ENCODE results near the gene TSHZ2. TPM values are rescaled to one million over a fixed set of nuclear protein-coding genes. Genes with fewer than 3 reads are reported as not detected.

TSHZ2 gene, protein sequence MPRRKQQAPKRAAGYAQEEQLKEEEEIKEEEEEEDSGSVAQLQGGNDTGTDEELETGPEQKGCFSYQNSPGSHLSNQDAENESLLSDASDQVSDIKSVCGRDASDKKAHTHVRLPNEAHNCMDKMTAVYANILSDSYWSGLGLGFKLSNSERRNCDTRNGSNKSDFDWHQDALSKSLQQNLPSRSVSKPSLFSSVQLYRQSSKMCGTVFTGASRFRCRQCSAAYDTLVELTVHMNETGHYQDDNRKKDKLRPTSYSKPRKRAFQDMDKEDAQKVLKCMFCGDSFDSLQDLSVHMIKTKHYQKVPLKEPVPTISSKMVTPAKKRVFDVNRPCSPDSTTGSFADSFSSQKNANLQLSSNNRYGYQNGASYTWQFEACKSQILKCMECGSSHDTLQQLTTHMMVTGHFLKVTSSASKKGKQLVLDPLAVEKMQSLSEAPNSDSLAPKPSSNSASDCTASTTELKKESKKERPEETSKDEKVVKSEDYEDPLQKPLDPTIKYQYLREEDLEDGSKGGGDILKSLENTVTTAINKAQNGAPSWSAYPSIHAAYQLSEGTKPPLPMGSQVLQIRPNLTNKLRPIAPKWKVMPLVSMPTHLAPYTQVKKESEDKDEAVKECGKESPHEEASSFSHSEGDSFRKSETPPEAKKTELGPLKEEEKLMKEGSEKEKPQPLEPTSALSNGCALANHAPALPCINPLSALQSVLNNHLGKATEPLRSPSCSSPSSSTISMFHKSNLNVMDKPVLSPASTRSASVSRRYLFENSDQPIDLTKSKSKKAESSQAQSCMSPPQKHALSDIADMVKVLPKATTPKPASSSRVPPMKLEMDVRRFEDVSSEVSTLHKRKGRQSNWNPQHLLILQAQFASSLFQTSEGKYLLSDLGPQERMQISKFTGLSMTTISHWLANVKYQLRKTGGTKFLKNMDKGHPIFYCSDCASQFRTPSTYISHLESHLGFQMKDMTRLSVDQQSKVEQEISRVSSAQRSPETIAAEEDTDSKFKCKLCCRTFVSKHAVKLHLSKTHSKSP (N-terminal part only)
- total RNA-seq (2014; rRNA removed; shearing (Covaris generic)), result not detected in 2 replicates

DNA sequence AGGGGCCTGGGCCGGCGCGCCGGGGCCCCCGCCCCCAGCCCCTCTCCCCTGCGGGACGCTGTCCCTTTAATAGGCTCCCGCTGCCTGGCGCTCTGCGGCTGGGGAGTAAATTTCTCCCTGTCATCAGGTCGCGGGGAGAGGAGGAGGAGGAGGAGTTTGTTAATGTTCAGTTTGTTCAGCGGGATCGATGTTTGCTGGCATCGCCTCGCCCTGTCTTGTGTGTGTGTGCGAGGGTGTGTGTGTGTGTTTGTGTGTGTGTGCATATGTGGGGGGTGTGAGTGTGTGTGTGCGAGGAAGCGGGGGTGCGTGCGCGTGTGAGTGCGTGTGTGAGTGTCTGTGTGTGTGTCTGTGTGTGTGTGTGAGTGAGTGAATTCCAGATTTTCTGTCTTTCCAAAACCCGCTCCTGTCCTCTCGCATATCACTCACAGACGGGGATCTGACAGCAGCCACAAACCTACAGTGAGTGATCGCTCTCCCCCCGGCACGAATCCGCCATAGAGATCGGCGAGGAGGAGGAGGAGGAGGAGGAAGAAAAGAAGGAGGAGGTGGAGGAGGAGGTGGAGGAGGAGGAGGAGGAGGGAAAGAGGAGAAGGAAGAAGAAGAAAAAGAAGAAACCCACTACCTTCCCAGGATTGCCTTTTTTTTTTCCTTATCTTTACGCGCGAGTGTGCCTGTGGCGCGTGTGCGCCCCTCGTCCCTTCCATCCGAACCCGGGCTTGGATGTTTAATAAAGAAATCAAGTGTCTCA lies at the start of gene TSHZ2:
Gene TSHZ2 (plus strand): TSS at position 169 of the 748 bp plus-strand sequence. CDS start 936 bp downstream, outside the sequence.
- DNase-seq (ENCODE audit: low spot score), result no peak
- in situ Hi-C loops (cut with HindIII; ENCODE audit: low sequenced_read_pairs), result no loop called here

DNA sequence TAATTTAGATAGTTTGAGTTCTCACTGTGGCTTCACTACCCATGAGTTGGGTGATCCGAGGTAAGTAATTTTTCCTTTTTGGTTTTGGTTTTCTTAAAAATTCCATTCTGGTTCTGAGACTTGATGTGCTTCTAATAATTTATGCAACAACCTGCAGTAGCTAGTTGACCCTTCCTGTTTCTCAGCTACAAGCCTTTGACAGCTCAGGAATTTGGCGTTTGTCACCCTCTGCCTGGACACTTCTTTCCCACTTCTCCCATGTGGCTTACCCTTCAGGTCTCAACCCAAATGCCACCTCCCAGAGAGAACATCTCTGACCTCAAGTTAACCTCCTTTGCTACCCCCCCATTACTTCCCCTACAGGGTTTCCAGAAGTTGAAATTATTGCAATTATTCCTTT lies 49.7 kb upstream of the TSHZ2 start:
- DNase-seq (ENCODE audit: low spot score), result no peak

DNA sequence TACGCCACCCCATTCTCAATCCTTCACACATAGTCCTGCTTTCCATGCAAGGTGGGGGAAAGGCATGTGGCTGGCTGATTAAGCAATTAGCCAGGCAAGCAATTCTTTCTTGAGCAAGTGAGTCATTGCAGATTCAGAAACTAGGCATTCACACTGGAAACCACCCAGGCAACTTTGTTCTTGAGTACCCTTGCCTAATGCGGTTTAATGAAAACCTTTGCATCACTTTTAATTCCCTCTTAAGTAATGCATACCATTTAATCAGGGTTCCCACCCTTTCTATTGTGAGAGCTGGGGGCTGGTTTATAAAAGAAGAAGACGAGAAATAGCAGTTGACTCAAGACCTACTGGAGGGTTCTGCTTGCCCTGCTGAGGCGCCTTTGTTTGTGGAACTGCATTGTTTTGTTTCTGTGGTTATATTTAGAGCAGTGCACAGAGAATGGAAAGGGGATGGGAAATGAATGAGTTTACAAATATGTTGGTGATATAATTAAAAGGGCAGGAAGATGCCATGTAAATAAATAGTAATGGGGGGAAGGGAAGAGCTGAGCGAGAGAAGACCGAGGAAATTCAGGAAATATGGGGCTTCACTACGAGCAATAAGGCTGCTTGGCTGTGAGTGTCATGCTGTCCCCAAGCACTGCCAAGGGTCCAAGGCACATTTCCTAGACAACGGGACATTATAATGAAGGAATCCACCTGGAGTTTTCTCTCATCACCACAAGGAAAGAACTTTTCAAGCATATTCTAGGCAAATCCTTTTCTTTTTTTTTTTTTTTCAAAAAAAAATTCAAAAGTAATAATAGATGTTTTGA lies 48.8 kb upstream of the TSHZ2 start:
- no peak for DNase-seq (ENCODE audit: low spot score)
- in situ Hi-C loops (cut with HindIII; ENCODE audit: low sequenced_read_pairs), result no loop called here

More for the DNA sequence above, 49.7 kb upstream of the TSHZ2 start:
- in situ Hi-C loops (cut with HindIII; ENCODE audit: low sequenced_read_pairs), result no loop called here

DNA sequence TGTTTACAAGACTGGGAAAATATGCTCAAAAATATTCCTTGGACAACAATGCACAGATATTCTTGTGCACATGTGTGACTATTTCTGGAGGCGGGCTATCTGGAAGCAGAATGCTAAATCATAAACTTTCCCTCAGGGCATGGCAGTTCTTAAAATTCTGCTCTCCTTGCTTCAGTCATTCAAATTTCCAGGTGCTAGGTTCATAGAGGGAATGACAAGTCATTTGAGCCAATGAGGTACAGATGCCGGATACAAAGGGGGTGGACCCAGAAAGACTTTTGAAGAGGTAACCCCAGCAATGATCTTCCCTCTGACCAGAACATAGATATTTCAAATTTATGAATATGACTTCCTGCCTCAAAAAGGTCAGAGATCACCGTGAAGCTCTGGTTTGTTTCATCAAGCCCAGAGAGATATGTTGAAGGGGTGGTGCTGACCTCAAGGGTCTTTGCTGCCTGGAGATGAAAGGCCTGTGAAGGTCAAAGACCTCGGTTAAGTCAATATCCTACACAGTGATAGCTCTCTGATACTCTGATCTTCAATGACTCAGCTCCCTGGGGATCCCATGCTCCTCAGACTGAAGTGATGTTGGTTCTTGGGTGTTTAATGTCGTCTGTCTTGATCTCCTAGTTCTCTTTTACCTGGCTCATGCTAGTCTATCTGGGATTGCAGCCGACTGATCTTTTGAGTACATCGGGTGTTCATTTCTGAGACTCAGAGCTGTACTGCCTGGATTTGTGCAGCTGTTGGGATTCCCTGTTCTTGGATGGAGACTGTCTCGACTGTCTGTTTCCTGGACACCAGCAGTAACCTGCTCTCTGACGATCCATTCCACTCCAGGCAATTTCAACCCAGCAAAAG lies 47.5 kb upstream of the TSHZ2 start:
- DNase-seq (ENCODE audit: low spot score), result no peak
- in situ Hi-C loops (cut with HindIII; ENCODE audit: low sequenced_read_pairs), result no loop called here

DNA sequence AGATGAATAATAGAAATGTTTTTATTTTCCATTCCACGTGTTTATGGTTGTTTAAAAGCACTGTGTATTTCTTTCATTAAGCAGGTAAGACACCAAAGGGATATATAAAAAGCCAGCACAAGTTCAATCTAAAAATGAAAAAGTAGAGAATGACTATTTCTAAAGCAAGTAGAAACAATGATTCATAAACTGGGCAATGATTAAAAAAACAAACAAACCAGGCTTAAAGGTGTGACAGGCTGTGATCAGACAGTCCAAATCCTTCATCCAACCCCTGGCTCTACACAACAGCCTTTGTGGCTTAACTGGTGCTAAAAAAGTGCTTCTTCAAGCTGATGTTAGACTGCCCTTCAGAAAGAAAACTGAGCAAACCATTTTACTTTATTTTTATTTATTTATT lies 45.7 kb upstream of the TSHZ2 start:
- in situ Hi-C loops (cut with HindIII; ENCODE audit: low sequenced_read_pairs), result no loop called here
- DNase-seq (ENCODE audit: low spot score), result no peak

DNA sequence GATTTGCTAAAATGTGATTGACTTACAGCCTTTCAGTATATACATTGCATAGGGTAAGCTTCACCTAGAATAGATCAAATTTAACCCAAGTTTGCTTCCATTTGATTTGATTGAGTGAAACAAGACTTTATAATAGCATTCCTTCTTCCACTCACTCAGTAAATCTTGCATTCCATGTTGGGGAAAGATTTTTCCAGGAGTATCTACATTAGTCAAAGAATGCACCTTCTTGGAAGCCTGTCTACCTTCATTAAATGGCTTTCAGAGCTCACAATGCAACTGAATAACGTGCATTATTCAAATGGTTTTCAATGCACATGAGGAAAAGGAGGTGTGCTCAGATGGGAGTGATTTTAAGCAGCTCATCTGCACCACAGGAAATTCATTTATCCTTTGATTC lies 38.3 kb upstream of the TSHZ2 start:
- in situ Hi-C loops (cut with HindIII; ENCODE audit: low sequenced_read_pairs), result no loop called here
- no peak for DNase-seq (ENCODE audit: low spot score)

DNA sequence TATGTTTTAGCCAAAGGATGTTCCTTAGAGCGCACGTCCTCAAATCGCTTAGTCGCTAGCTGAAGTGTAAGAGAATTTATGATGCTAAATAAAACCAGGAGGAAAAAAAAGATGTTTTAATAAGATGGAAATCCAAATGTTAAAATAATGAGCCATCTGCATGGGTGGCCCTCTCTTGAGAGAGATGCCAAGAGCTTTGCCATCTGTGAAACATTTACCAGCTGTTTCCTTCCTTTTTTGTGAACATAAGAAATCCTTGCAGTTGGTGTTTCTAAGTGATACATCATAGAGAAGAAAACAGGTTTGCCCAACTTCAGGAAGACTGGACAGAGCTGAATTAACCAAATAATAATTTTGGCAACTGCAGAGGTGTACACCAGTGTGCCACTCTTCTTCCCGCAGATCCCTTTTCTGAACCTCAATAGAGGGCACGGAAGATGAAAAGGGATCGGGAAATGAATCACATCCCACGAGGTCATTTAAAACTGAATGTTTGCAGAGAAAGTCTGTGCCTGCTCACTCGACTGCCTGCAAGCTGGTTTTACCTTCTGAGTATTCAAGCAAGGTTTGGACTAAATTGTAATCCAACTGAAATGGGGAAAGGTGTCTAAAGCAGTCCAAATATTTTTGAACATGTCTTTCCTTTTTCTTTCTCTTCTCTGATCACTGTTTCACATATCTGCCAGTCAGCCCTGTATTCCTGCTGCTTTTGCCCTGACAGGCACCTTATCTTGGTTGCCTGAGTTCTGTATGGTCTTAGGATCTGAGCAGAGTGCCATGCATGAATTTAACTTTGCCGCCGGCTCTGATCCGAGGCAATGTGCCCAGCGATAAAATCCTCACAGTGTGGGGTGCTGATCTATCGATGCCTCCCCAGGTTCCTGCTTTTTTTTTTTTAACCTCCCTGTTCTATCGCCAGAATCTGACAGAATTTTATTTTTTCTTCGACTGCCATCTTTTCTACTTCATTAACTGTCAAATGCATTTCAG lies 35.5 kb upstream of the TSHZ2 start:
- in situ Hi-C loops (cut with HindIII; ENCODE audit: low sequenced_read_pairs), result no loop called here
- DNase-seq (ENCODE audit: low spot score), result peak; percentile 3

DNA sequence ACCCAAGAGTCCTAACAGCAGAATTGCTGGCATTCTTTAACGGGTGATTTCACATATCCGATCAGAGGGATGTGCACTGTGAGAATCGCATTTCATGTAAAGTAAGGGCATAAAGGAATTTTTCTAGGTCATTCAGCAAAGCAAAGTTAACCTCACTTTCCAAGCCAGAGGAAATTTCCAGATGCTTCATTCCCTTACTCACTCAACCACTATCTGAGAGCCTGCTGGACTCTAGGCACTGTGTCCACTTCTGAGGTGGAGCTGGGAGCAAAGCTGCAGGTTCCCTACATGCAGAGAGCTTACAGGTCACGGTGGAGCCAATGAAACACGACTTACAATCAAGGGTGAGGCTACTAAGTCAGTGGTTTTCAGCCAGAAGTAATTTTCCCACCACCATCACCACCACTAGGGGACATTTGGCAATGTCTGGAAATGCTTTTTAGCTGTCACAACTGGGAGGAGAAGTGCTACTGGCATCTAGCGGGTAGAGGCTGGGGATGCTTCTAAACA lies 34.5 kb upstream of the TSHZ2 start:
- DNase-seq (ENCODE audit: low spot score), result no peak
- in situ Hi-C loops (cut with HindIII; ENCODE audit: low sequenced_read_pairs), result no loop called here

DNA sequence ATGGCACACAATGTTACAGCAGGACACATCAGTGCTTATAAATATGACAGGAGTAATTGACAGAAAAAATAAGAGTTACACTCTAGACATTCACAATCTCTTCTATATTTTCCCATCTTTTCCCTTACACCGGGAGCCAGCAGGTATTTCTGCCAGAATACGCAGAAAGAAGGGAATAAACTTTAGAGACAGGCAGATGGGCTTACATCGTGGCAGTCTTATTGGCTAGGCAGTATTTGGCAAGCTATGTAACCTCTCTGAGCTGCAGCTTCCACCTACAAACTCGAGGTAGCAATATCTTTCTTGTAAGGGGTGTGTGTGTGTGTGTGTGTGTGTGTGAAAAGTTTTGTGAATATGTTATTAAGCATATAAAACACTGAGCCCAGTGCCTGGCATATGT lies 33.0 kb upstream of the TSHZ2 start:
- no peak for DNase-seq (ENCODE audit: low spot score)
- in situ Hi-C loops (cut with HindIII; ENCODE audit: low sequenced_read_pairs), result no loop called here

DNA sequence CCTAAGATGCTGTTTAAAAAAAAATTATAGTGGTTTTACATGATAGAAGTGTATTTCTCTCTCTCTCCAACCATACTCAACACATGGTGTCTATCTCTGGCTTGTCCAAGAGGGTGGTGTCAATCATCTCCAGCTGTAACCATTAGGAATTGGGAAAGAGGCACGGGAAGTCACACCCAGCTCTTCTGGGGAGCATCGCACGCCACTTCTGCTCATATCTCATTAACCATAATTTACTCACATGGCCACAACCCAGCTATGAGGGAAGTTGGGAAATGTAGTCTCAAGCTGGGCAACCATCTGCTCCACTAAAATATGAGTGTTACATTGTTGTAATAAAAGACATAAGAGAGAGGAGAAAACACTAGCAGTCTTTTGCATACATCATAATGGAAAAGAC lies 30.4 kb upstream of the TSHZ2 start:
- DNase-seq (ENCODE audit: low spot score), result peak; percentile 68
- in situ Hi-C loops (cut with HindIII; ENCODE audit: low sequenced_read_pairs), result no loop called here

DNA sequence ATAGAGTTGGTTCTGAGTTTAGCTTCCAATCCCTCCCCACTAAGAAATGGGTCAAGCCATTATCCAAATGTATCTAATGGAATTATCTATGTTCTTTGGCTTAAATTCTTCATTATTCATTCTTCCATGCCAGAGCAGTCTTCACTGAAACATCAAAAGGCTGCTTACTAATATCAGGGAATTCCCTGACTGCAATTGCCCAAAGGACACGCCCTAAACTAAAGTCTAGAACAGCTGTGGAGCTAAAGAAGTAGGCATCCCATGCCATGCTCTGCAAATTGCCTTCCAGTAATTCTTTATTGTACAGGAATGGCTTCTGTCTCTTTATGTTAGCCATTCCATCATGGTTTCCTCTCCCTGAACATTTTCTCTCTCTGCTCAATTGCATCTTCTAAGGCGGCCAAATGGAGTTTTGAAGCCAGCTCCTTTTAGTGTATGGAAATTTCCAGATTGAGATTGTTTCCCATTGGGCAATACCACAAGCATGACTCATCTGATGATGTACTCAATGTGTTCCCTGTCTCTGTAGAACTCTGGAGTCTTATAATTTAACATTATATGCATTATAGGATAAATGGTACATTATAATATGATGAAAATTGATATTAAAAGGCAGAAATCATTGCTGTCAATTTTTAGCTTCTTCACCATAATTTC lies 28.8 kb upstream of the TSHZ2 start:
- no peak for DNase-seq (ENCODE audit: low spot score)

DNA sequence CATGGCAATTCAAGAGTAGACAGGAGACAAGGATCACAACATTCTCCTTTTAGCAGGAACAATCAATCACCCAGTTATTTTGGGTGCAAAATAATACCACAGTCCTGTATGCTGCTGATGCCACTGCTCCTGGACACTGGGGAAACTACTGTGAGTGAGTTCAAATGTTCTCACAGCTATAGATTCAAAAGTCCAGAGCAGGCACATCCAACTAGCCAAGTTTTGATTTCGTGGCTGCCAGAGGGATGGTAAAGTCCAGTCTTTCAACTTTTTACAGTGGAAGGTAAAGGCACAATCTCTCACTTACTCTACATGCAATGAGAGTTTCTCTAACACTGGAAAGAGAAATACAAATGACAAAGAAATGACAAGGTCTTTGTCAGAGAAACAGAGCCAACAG lies 26.9 kb upstream of the TSHZ2 start:
- no peak for DNase-seq (ENCODE audit: low spot score)
- in situ Hi-C loops (cut with HindIII; ENCODE audit: low sequenced_read_pairs), result no loop called here

More for the DNA sequence above, 28.8 kb upstream of the TSHZ2 start:
- in situ Hi-C loops (cut with HindIII; ENCODE audit: low sequenced_read_pairs), result no loop called here

DNA sequence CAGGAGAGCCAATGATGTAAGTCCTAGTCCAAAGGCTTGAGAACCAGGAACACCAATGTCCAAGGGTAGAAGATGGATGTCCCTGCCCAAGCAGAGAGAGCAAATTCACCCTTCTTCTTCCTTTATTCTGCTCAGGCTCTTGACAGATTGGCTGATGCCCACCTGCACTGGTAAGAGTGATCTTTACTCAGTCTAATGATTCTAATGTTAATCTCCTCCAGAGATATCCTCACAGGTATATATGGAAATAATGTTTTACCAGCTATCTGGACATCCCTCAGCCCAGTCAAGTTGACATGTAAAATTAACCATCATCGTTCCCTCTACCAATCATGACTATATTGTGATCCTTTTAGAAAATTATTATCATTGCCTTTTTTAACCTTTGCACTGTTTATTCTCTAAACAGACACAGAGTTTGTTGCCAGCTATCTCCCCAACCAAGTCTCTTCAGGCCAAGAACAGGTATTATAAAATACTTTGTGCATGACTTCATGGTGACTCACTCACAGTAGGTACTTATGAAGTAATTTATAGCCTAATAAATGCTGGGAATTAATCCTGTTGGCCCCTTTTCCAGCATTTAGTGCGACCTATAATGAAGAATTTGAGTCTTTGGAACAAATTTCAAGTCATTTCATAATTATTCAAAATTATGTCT lies 26.2 kb upstream of the TSHZ2 start:
- in situ Hi-C loops (cut with HindIII; ENCODE audit: low sequenced_read_pairs), result no loop called here
- DNase-seq (ENCODE audit: low spot score), result no peak

DNA sequence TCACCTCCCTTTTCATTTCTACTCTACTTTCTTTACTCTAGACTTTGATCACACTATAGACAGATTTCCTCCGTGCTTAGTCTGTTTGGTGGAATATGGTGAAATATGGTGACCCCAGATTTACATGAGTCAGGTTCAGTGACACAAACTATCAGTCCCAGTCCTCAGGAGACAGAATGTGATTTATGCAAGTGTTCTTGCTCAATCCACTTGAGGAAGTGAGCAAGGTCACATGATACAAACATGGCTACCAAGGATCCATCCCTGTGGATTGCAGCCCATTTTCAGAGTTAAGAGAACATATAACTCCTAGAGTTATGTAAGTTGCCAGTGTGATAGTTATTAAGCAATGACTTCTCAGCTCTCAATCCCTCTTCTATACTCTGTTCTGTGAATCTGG lies 23.7 kb upstream of the TSHZ2 start:
- in situ Hi-C loops (cut with HindIII; ENCODE audit: low sequenced_read_pairs), result no loop called here
- no peak for DNase-seq (ENCODE audit: low spot score)

DNA sequence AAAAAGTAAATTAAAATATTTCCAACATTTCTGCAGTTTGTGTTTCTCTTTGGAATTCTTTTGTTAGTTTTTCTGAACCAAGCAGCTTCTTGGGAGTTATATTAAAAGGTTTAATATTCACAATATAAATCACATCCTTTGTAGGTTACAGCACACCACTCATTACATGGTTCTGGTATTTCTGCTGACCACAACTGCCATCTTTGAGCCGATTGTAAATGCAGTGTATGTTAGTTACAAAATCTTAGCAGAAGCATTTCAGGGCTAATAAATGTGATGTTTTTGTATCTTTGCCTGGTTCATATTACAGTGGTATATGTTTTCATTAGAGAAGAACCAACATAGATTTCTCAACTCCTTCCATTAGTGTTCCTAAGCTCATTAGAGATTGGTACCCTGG lies 19.1 kb upstream of the TSHZ2 start:
- no peak for DNase-seq (ENCODE audit: low spot score)
- in situ Hi-C loops (cut with HindIII; ENCODE audit: low sequenced_read_pairs), result no loop called here
